ENCODE measurements around the gene TADA1. TPM values are rescaled to one million over a fixed set of nuclear protein-coding genes. Genes with fewer than 3 reads are reported as not detected.

TADA1 gene
- 11.6 and 14.7 TPM in 2 replicates for total RNA-seq

GRCh38 chr1:166875734-166876539 lies at the start of gene TADA1:
TSS of gene TADA1 (minus strand) at chr1:166876264. CDS start at chr1:166876233, 31 bp downstream.
- TF ChIP-seq CTCF (IDR thresholded peaks at IDR 0.05; ENCODE audit: insufficient read depth, low read length, severe bottlenecking): no peak
- Histone ChIP-seq H3K27me3 (ENCODE audit: control insufficient read depth, insufficient read depth, low read length) (no peaks in the 10 kb centered on the region), H3K4me3 (ENCODE audit: low read depth, low read length) (peak within 1 kb of the TSS; percentile 80), H3K36me3 (ENCODE audit: control insufficient read depth, insufficient read depth, low read length) (no peaks in the 10 kb centered on the region)
- DNase-seq (ENCODE audit: low read depth) (peak; percentile 93), FAIRE-seq (no peak)

GRCh38 chr1:166924823-166925541 lies 48.9 kb upstream of the TADA1 start:
- DNase-seq (ENCODE audit: low read depth): no peak
- no peak overlapping the region for H3K4me3 ChIP-seq (ENCODE audit: low read depth, low read length)
- peaks cover 21% of the 10 kb centered on the region for H3K27me3 ChIP-seq (ENCODE audit: control insufficient read depth, insufficient read depth, low read length)
- no peak for FAIRE-seq
- H3K36me3 ChIP-seq (ENCODE audit: control insufficient read depth, insufficient read depth, low read length): no peaks in the 10 kb centered on the region
- TF ChIP-seq CTCF (IDR thresholded peaks at IDR 0.05; ENCODE audit: insufficient read depth, low read length, severe bottlenecking): no peak

- FAIRE-seq: no peak
Measured at GRCh38 chr1:166920561-166921475, 44.8 kb upstream of the TADA1 start.

GRCh38 chr1:166918956-166919316 lies 42.9 kb upstream of the TADA1 start:
- no peak for FAIRE-seq

More at GRCh38 chr1:166920561-166921475, 44.8 kb upstream of the TADA1 start:
- TF ChIP-seq CTCF (IDR thresholded peaks at IDR 0.05; ENCODE audit: insufficient read depth, low read length, severe bottlenecking): no peak
- no peaks in the 10 kb centered on the region for H3K36me3 ChIP-seq (ENCODE audit: control insufficient read depth, insufficient read depth, low read length)
- peaks cover 23% of the 10 kb centered on the region for H3K27me3 ChIP-seq (ENCODE audit: control insufficient read depth, insufficient read depth, low read length)
- no peak for DNase-seq (ENCODE audit: low read depth)
- no peak overlapping the region for H3K4me3 ChIP-seq (ENCODE audit: low read depth, low read length)

More at GRCh38 chr1:166918956-166919316, 42.9 kb upstream of the TADA1 start:
- Histone ChIP-seq H3K4me3 (ENCODE audit: low read depth, low read length) (no peak overlapping the region), H3K36me3 (ENCODE audit: control insufficient read depth, insufficient read depth, low read length) (no peaks in the 10 kb centered on the region), H3K27me3 (ENCODE audit: control insufficient read depth, insufficient read depth, low read length) (peaks cover 23% of the 10 kb centered on the region)
- no peak for DNase-seq (ENCODE audit: low read depth)
- TF ChIP-seq CTCF (IDR thresholded peaks at IDR 0.05; ENCODE audit: insufficient read depth, low read length, severe bottlenecking): no peak

All from bronchial epithelial cell (primary cell).